Fibroblast of the aortic adventitia (primary cell): ENCODE results near the gene SLC4A1. TPM values are rescaled to one million over a fixed set of nuclear protein-coding genes. Genes with fewer than 3 reads are reported as not detected.

Experiments
- DNase-seq: peaks from one replicate; pipeline ENCODE4 v3.0.0-alpha.2; 2010; ENCODE audit warnings: low read depth
- H3K4me3 ChIP-seq: 2 replicates; pipeline ENCODE4 v1.5.1; 2011; ENCODE audit warnings: low read depth, mild to moderate bottlenecking, control low read depth, low read length, moderate library complexity
- CTCF ChIP-seq: IDR thresholded peaks from 2 replicates; pipeline ENCODE4 v1.5.1; 2011; ENCODE audit warnings: mild to moderate bottlenecking, low read length, control low read depth, inconsistent platforms; ENCODE audit not compliant: insufficient read depth
- total RNA-seq: library from RNA; depleted of rRNA; stranded (reverse); fragments of >200 nt; gene quantifications from 2 replicates; pipeline ENCODE4 v1.2.3, GENCODE V29; 2012; ENCODE audit warnings: low replicate concordance

Gene SLC4A1
- total RNA-seq, 1 donor: not detected

GRCh38 chr17:44207743-44208142 is 60.2 kb downstream of the SLC4A1 start:
- no peak overlapping the region for H3K4me3 ChIP-seq
- TF ChIP-seq CTCF: no peak
- no peak for DNase-seq

GRCh38 chr17:44207319-44207718 is 60.6 kb downstream of the SLC4A1 start:
- TF ChIP-seq CTCF: no peak
- H3K4me3 ChIP-seq: no peak overlapping the region
- no peak for DNase-seq

DNA sequence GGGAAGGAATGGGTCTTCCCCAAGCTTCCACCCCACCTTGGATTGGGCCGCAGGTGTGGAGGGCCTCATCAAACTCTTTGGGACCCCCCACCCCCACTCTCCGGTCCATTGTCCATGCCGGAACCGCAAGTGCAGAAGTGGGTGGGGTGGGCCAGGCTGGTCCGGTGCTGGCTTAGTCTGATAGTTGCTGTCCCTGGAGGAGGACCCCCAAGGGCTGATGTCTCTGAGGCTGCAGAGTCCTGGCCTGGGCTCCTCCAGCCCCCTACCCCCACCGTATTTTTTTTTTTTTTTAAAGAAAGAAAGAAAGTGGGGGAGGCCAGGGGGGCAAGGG is 61.1 kb downstream of the SLC4A1 start:
- no peak overlapping the region for H3K4me3 ChIP-seq
- DNase-seq: no peak
- no peak for TF ChIP-seq CTCF

- no peak overlapping the region for H3K4me3 ChIP-seq
- TF ChIP-seq CTCF: peak; percentile 24
- DNase-seq: no peak
Measured at GRCh38 chr17:44205962-44206824, 61.7 kb downstream of the SLC4A1 start.

DNA sequence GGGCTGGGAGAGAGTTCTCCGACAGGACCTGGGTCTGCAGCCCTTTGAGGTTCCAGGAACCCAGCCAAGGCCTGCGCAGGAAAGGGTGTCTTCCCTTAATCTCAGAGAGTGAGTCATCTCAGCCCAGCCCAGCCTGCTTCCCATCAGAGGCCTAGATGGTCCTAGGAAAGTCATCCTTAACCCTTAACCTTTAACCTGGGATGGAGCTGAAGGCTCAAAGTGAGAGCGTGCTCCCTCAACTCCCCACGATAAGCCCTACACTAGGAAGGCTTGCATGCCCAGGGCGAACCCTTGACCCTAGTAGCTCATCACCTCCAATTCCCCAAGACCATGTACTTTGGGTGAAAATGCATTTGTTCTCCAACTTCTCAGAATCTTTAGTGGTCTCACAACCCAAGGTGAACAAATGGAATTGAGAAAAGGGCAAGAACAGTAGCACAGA is 63.5 kb downstream of the SLC4A1 start:
- H3K4me3 ChIP-seq: no peak overlapping the region
- DNase-seq: peak; percentile 64
- TF ChIP-seq CTCF: no peak

DNA sequence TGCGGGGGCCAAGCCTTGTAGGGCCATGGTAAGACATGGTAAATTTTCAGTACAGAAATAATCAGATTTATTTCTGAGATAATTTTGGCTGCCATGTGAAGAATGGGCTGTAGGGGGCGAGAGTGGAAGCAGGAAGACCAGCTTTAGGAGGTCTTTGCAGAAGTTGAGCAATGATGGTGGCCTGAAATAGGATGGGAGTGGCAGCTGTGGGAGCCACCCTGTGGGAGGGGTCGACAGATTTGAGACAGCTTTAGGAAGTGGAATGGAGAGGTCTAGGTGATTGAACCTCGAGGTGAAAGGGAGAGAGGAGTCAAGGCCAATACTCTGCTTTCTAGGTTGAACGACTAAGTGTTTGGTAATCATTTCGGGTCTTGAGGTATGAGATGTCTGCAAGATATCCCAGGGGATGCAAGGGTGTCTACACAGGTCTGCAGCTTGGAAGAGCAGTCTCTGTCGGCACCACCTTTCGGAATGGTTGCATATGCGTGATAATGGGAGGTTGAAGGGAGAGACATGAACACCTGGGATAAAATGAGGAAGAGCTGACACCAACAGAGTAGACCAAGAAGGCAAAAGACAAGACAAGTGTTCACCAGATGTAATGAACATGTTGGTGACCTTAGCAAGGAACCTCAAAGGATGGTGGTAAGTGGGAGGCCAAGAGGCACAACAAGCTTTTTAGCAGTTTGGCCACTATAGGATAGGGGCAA is 64.0 kb downstream of the SLC4A1 start:
- TF ChIP-seq CTCF: peak; percentile 77
- no peak overlapping the region for H3K4me3 ChIP-seq
- peak; percentile 71 for DNase-seq
